Type B pancreatic cell (in vitro differentiated cells): ENCODE measurements around the gene TMEM44. TPM values are rescaled to one million over a fixed set of nuclear protein-coding genes. Genes with fewer than 3 reads are reported as not detected.
"Not testable (repeated sequence)": the region's sequence is repeated elsewhere in the genome, so short reads cannot be mapped to it uniquely, and the experiment has no call there.

Experiments
- DNase-seq: peaks from one replicate; pipeline ENCODE4 v3.0.0; 2021; ENCODE audit warnings: mixed read lengths; ENCODE audit not compliant: unreplicated experiment; ENCODE audit errors: extremely low spot score
- H3K27ac Mint-ChIP-seq: 2 replicates; pipeline ENCODE4 v1.8.0; 2021; ENCODE audit warnings: mild to moderate bottlenecking, mixed read lengths
- H3K27me3 Mint-ChIP-seq: 2 replicates; pipeline ENCODE4 v1.8.0; 2021; ENCODE audit warnings: mixed read lengths
- H3K36me3 Mint-ChIP-seq: 2 replicates; pipeline ENCODE4 v1.8.0; 2021; ENCODE audit warnings: mixed read lengths
- H3K4me1 Mint-ChIP-seq: one replicate; pipeline ENCODE4 v1.8.0; 2021; ENCODE audit warnings: mixed read lengths; ENCODE audit not compliant: unreplicated experiment
- H3K4me3 Mint-ChIP-seq: 2 replicates; pipeline ENCODE4 v1.8.0; 2021; ENCODE audit warnings: mild to moderate bottlenecking, mixed read lengths
- H3K9me3 Mint-ChIP-seq: 2 replicates; pipeline ENCODE4 v1.8.0; 2021; ENCODE audit warnings: mixed read lengths
- CTCF ChIP-seq: fragments of 200-600 bp; sonication (generic); conservative IDR thresholded peaks from 2 replicates; pipeline ENCODE4 v1.5.0; 2021; ENCODE audit warnings: antibody characterized with exemption, mild to moderate bottlenecking
- total RNA-seq: library from RNA; stranded (reverse); gene quantifications from 2 replicates; pipeline ENCODE4 v1.2.1, GENCODE V29; 2021; ENCODE audit warnings: low replicate concordance

Gene TMEM44
- total RNA-seq, 1 donor from 2014 or later, result 22.8 TPM

GRCh38 chr3:194632226-194632808, 902 bp downstream of the TMEM44 start:
- H3K36me3 Mint-ChIP-seq, result peaks cover 11% of the 10 kb centered on the region
- H3K4me3 Mint-ChIP-seq, result peak overlapping the region; percentile 89
- peak; percentile 37 for DNase-seq
- H3K27me3 Mint-ChIP-seq, result no peaks in the 10 kb centered on the region
- peaks cover 4% of the 10 kb centered on the region for H3K4me1 Mint-ChIP-seq
- TF ChIP-seq CTCF, result no peak
- H3K9me3 Mint-ChIP-seq, result no peaks in the 10 kb centered on the region
- peak overlapping the region; percentile 55 for H3K27ac Mint-ChIP-seq

GRCh38 chr3:194631696-194632095, 1.5 kb downstream of the TMEM44 start:
- no peak for DNase-seq
- TF ChIP-seq CTCF, result no peak
- Mint-ChIP-seq H3K4me1 (no peaks in the 10 kb centered on the region), H3K27ac (no peak overlapping the region), H3K36me3 (peaks cover 12% of the 10 kb centered on the region), H3K27me3 (no peaks in the 10 kb centered on the region), H3K4me3 (peak overlapping the region; percentile 89), H3K9me3 (no peaks in the 10 kb centered on the region)

GRCh38 chr3:194630681-194631080, 2.5 kb downstream of the TMEM44 start:
- DNase-seq, H3K9me3 Mint-ChIP-seq, H3K4me3 Mint-ChIP-seq, H3K4me1 Mint-ChIP-seq, H3K27me3 Mint-ChIP-seq, H3K27ac Mint-ChIP-seq: not testable (repeated sequence)
- peaks cover 15% of the 10 kb centered on the region for H3K36me3 Mint-ChIP-seq

- Mint-ChIP-seq H3K4me3 (no peak overlapping the region), H3K4me1 (peaks cover 11% of the 10 kb centered on the region), H3K36me3 (peaks cover 13% of the 10 kb centered on the region), H3K27ac (no peak overlapping the region), H3K27me3 (no peaks in the 10 kb centered on the region), H3K9me3 (no peaks in the 10 kb centered on the region)
- no peak for DNase-seq
- no peak for TF ChIP-seq CTCF
Observed at GRCh38 chr3:194624956-194625355, 8.3 kb downstream of the TMEM44 start.

- DNase-seq, result no peak
- H3K4me3 Mint-ChIP-seq, result no peak overlapping the region
- no peaks in the 10 kb centered on the region for H3K9me3 Mint-ChIP-seq
- peaks cover 13% of the 10 kb centered on the region for H3K36me3 Mint-ChIP-seq
- H3K27me3 Mint-ChIP-seq, result no peaks in the 10 kb centered on the region
- peaks cover 11% of the 10 kb centered on the region for H3K4me1 Mint-ChIP-seq
- peak; percentile 20 for TF ChIP-seq CTCF
- H3K27ac Mint-ChIP-seq, result no peak overlapping the region
Observed at GRCh38 chr3:194623449-194624290, 9.5 kb downstream of the TMEM44 start.

- H3K9me3 Mint-ChIP-seq, result no peaks in the 10 kb centered on the region
- H3K36me3 Mint-ChIP-seq, result peaks cover 9% of the 10 kb centered on the region
- no peak overlapping the region for H3K27ac Mint-ChIP-seq
- peaks cover 13% of the 10 kb centered on the region for H3K4me1 Mint-ChIP-seq
- no peaks in the 10 kb centered on the region for H3K27me3 Mint-ChIP-seq
- no peak overlapping the region for H3K4me3 Mint-ChIP-seq
- TF ChIP-seq CTCF, result no peak
- no peak for DNase-seq
Observed at GRCh38 chr3:194622621-194623340, 10.4 kb downstream of the TMEM44 start.
